T-cell (primary cell): ENCODE results near the gene GAPDHS. TPM values are rescaled to one million over a fixed set of nuclear protein-coding genes. Genes with fewer than 3 reads are reported as not detected.

Source experiments
- ATAC-seq, 4 experiments: fragments of 200-7000 bp in 3 of 4; fragments of 150-1000 bp in 1 of 4; cut with Tn5 transposase; replicated peaks in 1 of 4; 1 replicate in 3 of 4; 2 replicates in 1 of 4; pipeline ENCODE4 v1.10.0; 2021; ENCODE audit warnings: moderate library complexity in 3 of 4, mild to moderate bottlenecking in 2 of 4, moderate number of reproducible peaks in 1 of 4
- CTCF ChIA-PET, 2 donors: fragments of 300-600 bp; sonication (Branson Sonifier 250); formaldehyde crosslinking; loops; one replicate each; lab custom pipeline; 2022; ENCODE audit warnings: antibody characterized with exemption in 2 of 2; lab: Charles Lee
- POLR2A ChIA-PET, 2 donors: fragments of 300-600 bp; sonication (Branson Sonifier 250); formaldehyde crosslinking; loops; one replicate each; lab custom pipeline; 2022; ENCODE audit warnings: antibody characterized with exemption in 2 of 2; lab: Charles Lee
- DNase-seq, 35 experiments: peaks; one replicate each; pipeline versions ENCODE4 v3.0.0 to v3.0.0-alpha.2; 2013 to 2023
- H3K27ac ChIP-seq: one replicate; pipeline ENCODE4 v1.5.1; 2013; ENCODE audit warnings: low read length
- H3K27me3 ChIP-seq, 2 experiments: replicated peaks in 1 of 2; 1 replicate in 1 of 2; 2 replicates in 1 of 2; pipeline versions ENCODE4 v1.6.1 to v1.7.0; 2013; ENCODE audit warnings: low read length in 1 of 2, mixed read lengths in 1 of 2; ENCODE audit not compliant: control insufficient read depth in 2 of 2, insufficient read depth in 2 of 2; ENCODE audit errors: extremely low read depth in 1 of 2
- H3K36me3 ChIP-seq, 2 donors: 1 replicate in 1 of 2; 2 replicates in 1 of 2; pipeline versions ENCODE4 v1.6.1 to v1.7.0; 2013; ENCODE audit warnings: low read length in 1 of 2; ENCODE audit not compliant: control insufficient read depth in 2 of 2, insufficient read depth in 1 of 2; ENCODE audit errors: extremely low read depth in 1 of 2
- H3K4me1 ChIP-seq, 2 experiments: 1 replicate in 1 of 2; 2 replicates in 1 of 2; pipeline versions ENCODE4 v1.6.1 to v1.7.0; 2013; ENCODE audit warnings: low read length in 2 of 2, mixed read lengths in 1 of 2; ENCODE audit not compliant: insufficient read depth in 2 of 2, control insufficient read depth in 1 of 2; ENCODE audit errors: extremely low read depth in 1 of 2
- H3K4me3 ChIP-seq, 2 donors: 1 replicate in 1 of 2; 2 replicates in 1 of 2; pipeline versions ENCODE4 v1.5.1 to v1.7.0; 2013; ENCODE audit warnings: mild to moderate bottlenecking in 2 of 2, low read length in 1 of 2, moderate library complexity in 1 of 2; ENCODE audit not compliant: control insufficient read depth in 1 of 2; ENCODE audit errors: extremely low read depth in 1 of 2
- H3K9me3 ChIP-seq: 2 replicates; pipeline ENCODE4 v1.7.0; 2013
- H3K27ac Mint-ChIP-seq, 2 donors: one replicate each; pipeline ENCODE4 v1.8.0; 2020 to 2021; ENCODE audit warnings: mild to moderate bottlenecking in 2 of 2, mixed read lengths in 2 of 2
- H3K27me3 Mint-ChIP-seq, 2 donors: one replicate each; pipeline ENCODE4 v1.8.0; 2021 to 2022; ENCODE audit warnings: mixed read lengths in 2 of 2
- H3K36me3 Mint-ChIP-seq: one replicate; pipeline ENCODE4 v1.8.0; 2021; ENCODE audit warnings: mixed read lengths
- H3K4me1 Mint-ChIP-seq, 3 donors: one replicate each; pipeline ENCODE4 v1.8.0; 2020 to 2022; ENCODE audit warnings: mixed read lengths in 3 of 3, mild to moderate bottlenecking in 1 of 3
- H3K4me3 Mint-ChIP-seq, 3 donors: one replicate each; pipeline ENCODE4 v1.8.0; 2020 to 2022; ENCODE audit warnings: mild to moderate bottlenecking in 3 of 3, mixed read lengths in 3 of 3, moderate library complexity in 3 of 3
- H3K9me3 Mint-ChIP-seq, 3 donors: one replicate each; pipeline ENCODE4 v1.8.0; 2020 to 2022; ENCODE audit warnings: mixed read lengths in 3 of 3
- WGBS: methylation state at CpG from one replicate; pipeline ENCODE4 v1.1.5; 2013; ENCODE audit warnings: missing lambda C conversion rate; ENCODE audit not compliant: insufficient coverage; 5-methylcytosine and 5-hydroxymethylcytosine counted together
- total RNA-seq, 35 experiments: library from RNA in 6 of 35; stranded (reverse) in 6 of 35; fragments of 120-200 nt in 1 of 35; gene quantifications; one replicate each; pipeline versions ENCODE4 v1.2.1 to v1.2.4 and lab custom pipeline; 2013 to 2026

Gene GAPDHS
- total RNA-seq, 5 donors from 2014 or later (not counting 1 experiment from before 2014, with no cell fraction given): not detected

- H3K4me1 ChIP-seq: peaks cover 0 to under 1% of the 10 kb centered on the region in 2 experiments
- no peak overlapping the region for H3K4me3 Mint-ChIP-seq
- no peaks in the 10 kb centered on the region for H3K9me3 Mint-ChIP-seq
- DNase-seq (no peak), ATAC-seq (no peak)
- H3K27me3 ChIP-seq: peaks cover 0 to 24% of the 10 kb centered on the region in 2 experiments
- no peak overlapping the region for H3K27ac ChIP-seq
- H3K36me3 Mint-ChIP-seq: no peaks in the 10 kb centered on the region
- no peaks in the 10 kb centered on the region for H3K36me3 ChIP-seq
- H3K27me3 Mint-ChIP-seq: peaks cover 13 to 17% of the 10 kb centered on the region in 2 donors
- 85% methylated on average over 4 of the region's 10 CpGs for WGBS
- no peak overlapping the region for H3K4me3 ChIP-seq
- no peak overlapping the region for H3K27ac Mint-ChIP-seq
- ChIA-PET POLR2A (no interaction called here), CTCF (no interaction called here)
- H3K9me3 ChIP-seq: no peaks in the 10 kb centered on the region
- peaks cover 0 to 4% (median 0%) of the 10 kb centered on the region in 3 donors for H3K4me1 Mint-ChIP-seq
Measured at GRCh38 chr19:35500611-35501010, 32.6 kb upstream of the GAPDHS start.

GRCh38 chr19:35501684-35502083 is 31.6 kb upstream of the GAPDHS start:
- Mint-ChIP-seq H3K4me1 (peaks cover 0 to 4% (median 0%) of the 10 kb centered on the region in 3 donors), H3K27ac (no peak overlapping the region), H3K4me3 (no peak overlapping the region), H3K36me3 (no peaks in the 10 kb centered on the region), H3K27me3 (peaks cover 13 to 19% of the 10 kb centered on the region in 2 donors), H3K9me3 (no peaks in the 10 kb centered on the region)
- Histone ChIP-seq H3K4me1 (no peaks in the 10 kb centered on the region), H3K27me3 (peaks cover 0 to 27% of the 10 kb centered on the region in 2 experiments), H3K36me3 (no peaks in the 10 kb centered on the region), H3K9me3 (no peaks in the 10 kb centered on the region), H3K27ac (no peak overlapping the region), H3K4me3 (no peak overlapping the region)
- ATAC-seq (no peak), DNase-seq (no peak)
- CTCF ChIA-PET: no interaction called here
- POLR2A ChIA-PET: no interaction called here
- WGBS: 93% methylated on average over 7 of the region's 15 CpGs

GRCh38 chr19:35502751-35503150 is 30.5 kb upstream of the GAPDHS start:
- DNase-seq (no peak), ATAC-seq (no peak)
- H3K36me3 ChIP-seq: no peaks in the 10 kb centered on the region
- Mint-ChIP-seq H3K27ac (no peak overlapping the region), H3K27me3 (peaks cover 20 to 27% of the 10 kb centered on the region in 2 donors), H3K9me3 (no peaks in the 10 kb centered on the region), H3K4me3 (no peak overlapping the region), H3K4me1 (peaks cover 0 to 4% (median 0%) of the 10 kb centered on the region in 3 donors), H3K36me3 (no peaks in the 10 kb centered on the region)
- no peak overlapping the region for H3K27ac ChIP-seq
- H3K9me3 ChIP-seq: no peaks in the 10 kb centered on the region
- WGBS: no CpG with 5 or more reads among the region's 4 CpGs
- no peaks in the 10 kb centered on the region for H3K4me1 ChIP-seq
- ChIA-PET POLR2A (interaction anchor here in 1 of 2 donors (0.7 kb wide), 1 partner anchor 138 kb away, joined by 6 read pairs; no protein-coding TSS in a partner anchor), CTCF (no interaction called here)
- no peak overlapping the region for H3K4me3 ChIP-seq
- peaks cover 0 to 33% of the 10 kb centered on the region in 2 experiments for H3K27me3 ChIP-seq

GRCh38 chr19:35506011-35506410 is 27.2 kb upstream of the GAPDHS start:
- no peak for ATAC-seq
- H3K27ac Mint-ChIP-seq: no peak overlapping the region
- POLR2A ChIA-PET: interaction anchor here in 1 of 2 donors (0.5 kb wide), 1 partner anchor 123 kb away, joined by 3 read pairs; no protein-coding TSS in a partner anchor
- Histone ChIP-seq H3K9me3 (no peaks in the 10 kb centered on the region), H3K4me3 (no peak overlapping the region), H3K4me1 (peaks cover 0 to 22% of the 10 kb centered on the region in 2 experiments), H3K27me3 (peaks cover 2 to 51% of the 10 kb centered on the region in 2 experiments), H3K27ac (no peak overlapping the region), H3K36me3 (no peaks in the 10 kb centered on the region)
- peaks cover 18 to 42% of the 10 kb centered on the region in 2 donors for H3K27me3 Mint-ChIP-seq
- no peak overlapping the region for H3K4me3 Mint-ChIP-seq
- no peaks in the 10 kb centered on the region for H3K36me3 Mint-ChIP-seq
- DNase-seq: no peak
- no peaks in the 10 kb centered on the region for H3K9me3 Mint-ChIP-seq
- peaks cover 15 to 24% (median 17%) of the 10 kb centered on the region in 3 donors for H3K4me1 Mint-ChIP-seq
- whole genome bisulfite sequencing: 94% methylated on average over 2 of the region's 7 CpGs
- CTCF ChIA-PET: no interaction called here

GRCh38 chr19:35507561-35507960 is 25.7 kb upstream of the GAPDHS start:
- Histone ChIP-seq H3K36me3 (no peaks in the 10 kb centered on the region), H3K4me3 (no peak overlapping the region), H3K9me3 (no peaks in the 10 kb centered on the region), H3K27me3 (peaks cover 2 to 54% of the 10 kb centered on the region in 2 experiments), H3K4me1 (peaks cover 0 to 22% of the 10 kb centered on the region in 2 experiments), H3K27ac (no peak overlapping the region)
- DNase-seq: no peak
- H3K9me3 Mint-ChIP-seq: no peaks in the 10 kb centered on the region
- H3K36me3 Mint-ChIP-seq: no peaks in the 10 kb centered on the region
- peaks cover 15 to 20% (median 17%) of the 10 kb centered on the region in 3 donors for H3K4me1 Mint-ChIP-seq
- no peak overlapping the region for H3K4me3 Mint-ChIP-seq
- ATAC-seq: no peak
- peaks cover 26 to 49% of the 10 kb centered on the region in 2 donors for H3K27me3 Mint-ChIP-seq
- ChIA-PET CTCF (interaction anchor here in 1 of 2 donors (0.6 kb wide), 1 partner anchor 459 kb away, joined by 3 read pairs; no protein-coding TSS in a partner anchor), POLR2A (no interaction called here)
- WGBS: 86% methylated on average over 9 of the region's 11 CpGs
- H3K27ac Mint-ChIP-seq: no peak overlapping the region

GRCh38 chr19:35508129-35508528 is 25.1 kb upstream of the GAPDHS start:
- ChIA-PET CTCF (interaction anchor here in 1 of 2 donors (0.6 kb wide), 1 partner anchor 78 kb away, joined by 10 read pairs; no protein-coding TSS in a partner anchor), POLR2A (no interaction called here)
- Histone ChIP-seq H3K27ac (no peak overlapping the region), H3K36me3 (no peaks in the 10 kb centered on the region), H3K27me3 (peaks cover 2 to 56% of the 10 kb centered on the region in 2 experiments), H3K4me1 (peaks cover 0 to 22% of the 10 kb centered on the region in 2 experiments), H3K4me3 (no peak overlapping the region), H3K9me3 (no peaks in the 10 kb centered on the region)
- no peak for ATAC-seq
- H3K36me3 Mint-ChIP-seq: no peaks in the 10 kb centered on the region
- H3K4me1 Mint-ChIP-seq: peaks cover 15 to 20% (median 17%) of the 10 kb centered on the region in 3 donors
- DNase-seq: no peak
- 71% methylated on average over 1 of the region's 3 CpGs for WGBS
- no peak overlapping the region for H3K27ac Mint-ChIP-seq
- peaks cover 26 to 54% of the 10 kb centered on the region in 2 donors for H3K27me3 Mint-ChIP-seq
- no peak overlapping the region for H3K4me3 Mint-ChIP-seq
- no peaks in the 10 kb centered on the region for H3K9me3 Mint-ChIP-seq
